Testis (tissue), 3 donors: Measurements from ENCODE around the gene STAT6. TPM values are rescaled to one million over a fixed set of nuclear protein-coding genes. Genes with fewer than 3 reads are reported as not detected.

ENCODE experiments used
- DNase-seq: peaks from one replicate; pipeline ENCODE4 v3.0.0-alpha.2; 2019
- H3K27ac ChIP-seq, 2 donors: fragments of 200-600 bp; sonication (generic); one replicate each; pipeline ENCODE4 v1.5.1; 2019
- H3K27me3 ChIP-seq: fragments of 200-600 bp; sonication (generic); one replicate; pipeline ENCODE4 v1.5.1; 2019
- H3K36me3 ChIP-seq: fragments of 200-600 bp; sonication (generic); one replicate; pipeline ENCODE4 v1.5.1; 2017; ENCODE audit warnings: low read depth; ENCODE audit errors: missing control alignments
- H3K4me1 ChIP-seq: fragments of 200-600 bp; sonication (generic); one replicate; pipeline ENCODE4 v1.5.1; 2019
- H3K4me3 ChIP-seq, 2 donors: fragments of 200-600 bp; sonication (generic); one replicate each; pipeline ENCODE4 v1.5.1; 2017 to 2019
- H3K9me3 ChIP-seq: fragments of 200-600 bp; sonication (generic); one replicate; pipeline ENCODE4 v1.5.1; 2017
- CTCF ChIP-seq, 3 experiments: fragments of 450-650 bp in 2 of 3; fragments of 200-600 bp in 1 of 3; sonication (generic) in 1 of 3; IDR thresholded peaks; one replicate each; pipeline ENCODE4 v1.5.1; 2016 to 2019; ENCODE audit warnings: antibody characterized with exemption in 3 of 3, mild to moderate bottlenecking in 2 of 3, moderate library complexity in 1 of 3
- POLR2A ChIP-seq: fragments of 450-650 bp; IDR thresholded peaks from one replicate; pipeline ENCODE4 v1.6.1; 2017; ENCODE audit warnings: antibody characterized with exemption, mild to moderate bottlenecking, moderate library complexity
- WGBS, 2 donors: methylation state at CpG; one replicate each; pipeline ENCODE4 v1.1.5; 2018; 5-methylcytosine and 5-hydroxymethylcytosine counted together
- intact Hi-C: fragments of 100-400 bp; cut with DNase I; formaldehyde crosslinking; loops from one replicate; pipeline ENCODE4 v1.15.1; 2023; ENCODE audit warnings: low total_unique reads
- polyA plus RNA-seq: library from polyadenylated mRNA; stranded (reverse); fragments of 350-450 nt; fragmentation: Illumina TruSeq; extraction: RNeasy Lipid Tissue Mini Kit (QIAGEN cat#74804); gene quantifications from one replicate; pipeline ENCODE4 v1.2.3, GENCODE V29; 2014; ENCODE audit warnings: low read depth, low replicate concordance; ENCODE audit not compliant: insufficient read depth
- total RNA-seq, 2 donors: library from RNA; depleted of rRNA; stranded (reverse); fragments of >200 nt; gene quantifications; one replicate each; pipeline ENCODE4 v1.2.3, GENCODE V29; 2016

The STAT6 gene
- total and polyA plus RNA-seq, 3 donors from 2014 or later: 53.2 to 81.5 (median 66.2) TPM

- Histone ChIP-seq H3K27ac (no peak overlapping the region), H3K4me1 (peaks cover 7% of the 10 kb centered on the region), H3K9me3 (no peaks in the 10 kb centered on the region), H3K27me3 (no peaks in the 10 kb centered on the region), H3K36me3 (no peaks in the 10 kb centered on the region), H3K4me3 (no peak overlapping the region)
- WGBS, 2 donors: 93 to 96% methylated on average over 12 of the region's 12 CpGs
- no peak for TF ChIP-seq POLR2A
- no peak for TF ChIP-seq CTCF (IDR thresholded peaks at IDR 0.05)
- intact Hi-C loops: no loop called here
- DNase-seq: no peak
These were observed 6.8 kb downstream of the STAT6 start for GRCh38 chr12:57104292-57104910.

GRCh38 chr12:57103856-57104255, 7.3 kb downstream of the STAT6 start:
- no peak for DNase-seq
- intact Hi-C loops: no loop called here
- TF ChIP-seq CTCF (IDR thresholded peaks at IDR 0.05) (no peak), POLR2A (no peak)
- WGBS, 2 donors: 90 to 93% methylated on average over 7 of the region's 7 CpGs
- Histone ChIP-seq H3K9me3 (no peaks in the 10 kb centered on the region), H3K36me3 (no peaks in the 10 kb centered on the region), H3K4me1 (peaks cover 3% of the 10 kb centered on the region), H3K27me3 (no peaks in the 10 kb centered on the region), H3K27ac (no peak overlapping the region), H3K4me3 (no peak overlapping the region)

GRCh38 chr12:57101892-57102695, 9.1 kb downstream of the STAT6 start:
- no peak overlapping the region for H3K27ac ChIP-seq
- intact Hi-C loops: no loop called here

GRCh38 chr12:57099766-57100165, 11.4 kb downstream of the STAT6 start:
- no peak overlapping the region for H3K27ac ChIP-seq
- no peak for DNase-seq

More at GRCh38 chr12:57101892-57102695, 9.1 kb downstream of the STAT6 start:
- no peaks in the 10 kb centered on the region for H3K36me3 ChIP-seq
- no peaks in the 10 kb centered on the region for H3K9me3 ChIP-seq
- TF ChIP-seq CTCF (IDR thresholded peaks at IDR 0.05): no peak
- TF ChIP-seq POLR2A: no peak
- H3K4me3 ChIP-seq: no peak overlapping the region
- 61 to 65% methylated on average over 15 of the region's 15 CpGs for WGBS, 2 donors
- no peaks in the 10 kb centered on the region for H3K4me1 ChIP-seq
- H3K27me3 ChIP-seq: no peaks in the 10 kb centered on the region
- DNase-seq: no peak

More at GRCh38 chr12:57099766-57100165, 11.4 kb downstream of the STAT6 start:
- no peaks in the 10 kb centered on the region for H3K4me1 ChIP-seq
- whole genome bisulfite sequencing, 2 donors: 81 to 90% methylated on average over 12 of the region's 12 CpGs
- H3K9me3 ChIP-seq: no peaks in the 10 kb centered on the region
- H3K4me3 ChIP-seq: no peak overlapping the region
- no peaks in the 10 kb centered on the region for H3K27me3 ChIP-seq
- H3K36me3 ChIP-seq: no peaks in the 10 kb centered on the region
- intact Hi-C loops: no loop called here
- TF ChIP-seq POLR2A (no peak), CTCF (IDR thresholded peaks at IDR 0.05) (no peak)
